ENCODE results near the gene NUBP2.

The NUBP2 gene

GRCh38 chr16:1771864-1772361 is 10.8 kb upstream of the NUBP2 start:
- in situ Hi-C loops (cut with MboI; ENCODE audit: low sequenced_read_pairs), result no loop called here

GRCh38 chr16:1772362-1772907 is 10.3 kb upstream of the NUBP2 start, which contains the start of gene EME2:
Gene EME2, plus strand, starts transcription at chr16:1772810. Its CDS starts 418 bp downstream, at chr16:1773228.
- in situ Hi-C loops (cut with MboI; ENCODE audit: low sequenced_read_pairs), result no loop called here

- in situ Hi-C loops (cut with MboI; ENCODE audit: low sequenced_read_pairs), result no loop called here
These were observed 9.7 kb upstream of the NUBP2 start, which contains the start of gene MRPS34 for GRCh38 chr16:1772908-1773702. Gene MRPS34, minus strand, starts transcription at chr16:1773134. Its CDS starts 15 bp downstream, at chr16:1773119.

- in situ Hi-C loops (cut with MboI; ENCODE audit: low sequenced_read_pairs), result no loop called here
These were observed 8.9 kb upstream of the NUBP2 start for GRCh38 chr16:1773703-1774447.

- in situ Hi-C loops (cut with MboI; ENCODE audit: low sequenced_read_pairs), result no loop called here
These were observed 8.3 kb upstream of the NUBP2 start for GRCh38 chr16:1774448-1774780.

GRCh38 chr16:1775006-1775845 is 7.5 kb upstream of the NUBP2 start:
- in situ Hi-C loops (cut with MboI; ENCODE audit: low sequenced_read_pairs), result no loop called here

GRCh38 chr16:1775846-1776671 is 6.7 kb upstream of the NUBP2 start:
- in situ Hi-C loops (cut with MboI; ENCODE audit: low sequenced_read_pairs), result no loop called here

GRCh38 chr16:1776672-1776955 is 6.1 kb upstream of the NUBP2 start:
- in situ Hi-C loops (cut with MboI; ENCODE audit: low sequenced_read_pairs), result no loop called here

- in situ Hi-C loops (cut with MboI; ENCODE audit: low sequenced_read_pairs), result no loop called here
These were observed 5.8 kb upstream of the NUBP2 start for GRCh38 chr16:1776991-1777374.

- in situ Hi-C loops (cut with MboI; ENCODE audit: low sequenced_read_pairs), result no loop called here
These were observed 5.2 kb upstream of the NUBP2 start for GRCh38 chr16:1777375-1778199.

- in situ Hi-C loops (cut with MboI; ENCODE audit: low sequenced_read_pairs), result no loop called here
These were observed 4.3 kb upstream of the NUBP2 start for GRCh38 chr16:1778200-1779179.

GRCh38 chr16:1779234-1779701 is 3.5 kb upstream of the NUBP2 start:
- in situ Hi-C loops (cut with MboI; ENCODE audit: low sequenced_read_pairs), result no loop called here

- in situ Hi-C loops (cut with MboI; ENCODE audit: low sequenced_read_pairs), result no loop called here
These were observed 2.8 kb upstream of the NUBP2 start for GRCh38 chr16:1779741-1780676.

- in situ Hi-C loops (cut with MboI; ENCODE audit: low sequenced_read_pairs), result no loop called here
These were observed 2.1 kb upstream of the NUBP2 start for GRCh38 chr16:1780677-1781072.

GRCh38 chr16:1781254-1781653 is 1.5 kb upstream of the NUBP2 start:
- in situ Hi-C loops (cut with MboI; ENCODE audit: low sequenced_read_pairs), result no loop called here

- in situ Hi-C loops (cut with MboI; ENCODE audit: low sequenced_read_pairs), result no loop called here
These were observed 877 bp upstream of the NUBP2 start for GRCh38 chr16:1781758-1782407.

Data from HL-60/S4 (cell line).